ENCODE data around the gene DPEP1. TPM values are rescaled to one million over a fixed set of nuclear protein-coding genes. Genes with fewer than 3 reads are reported as not detected.

DPEP1 gene
- total RNA-seq, 1 experiment from 2014 or later = 13.6 TPM

GRCh38 chr16:89576153-89577054 is 37.0 kb upstream of the DPEP1 start:
- Mint-ChIP-seq H3K36me3 (no peaks in the 10 kb centered on the region; the same call in 1 of the 2 replicates), H3K9me3 (no peaks in the 10 kb centered on the region), H3K27ac (no peak overlapping the region), H3K4me3 (peak overlapping the region; percentile 56; the same call in 1 of the 2 replicates), H3K27me3 (ENCODE audit: low read depth) (peaks cover 10% of the 10 kb centered on the region), H3K4me1 (peaks cover 8% of the 10 kb centered on the region)
- peak; percentile 39 for DNase-seq (ENCODE audit: low spot score)
- no peak for ATAC-seq
- TF ChIP-seq ESRRA (CRISPR knock-in tag; IDR thresholded peaks at IDR 0.05; ENCODE audit: borderline replicate concordance) (peak; percentile 20; the same call in 1 of the 2 replicates), ELF4 (CRISPR knock-in tag; IDR thresholded peaks at IDR 0.05; ENCODE audit: low read depth) (no peak), USF1 (CRISPR knock-in tag; IDR thresholded peaks at IDR 0.05) (no peak), ETV6 (CRISPR knock-in tag; IDR thresholded peaks at IDR 0.05) (peak; percentile 14; the same call in 1 of the 2 replicates), NR3C1 (CRISPR knock-in tag; conservative IDR thresholded peaks at IDR 0.05; ENCODE audit: low read depth) (0 out of 2 replicates have a peak, but pooled peaks have one; percentile 29), MAX (CRISPR knock-in tag; IDR thresholded peaks at IDR 0.05) (peak; percentile 55; the same call in 1 of the 2 replicates), ZNF423 (CRISPR knock-in tag; IDR thresholded peaks at IDR 0.05) (peak; percentile 46; the same call in 1 of the 2 replicates), FOXP1 (CRISPR knock-in tag; IDR thresholded peaks at IDR 0.05; ENCODE audit: borderline replicate concordance) (peak; percentile 22; the same call in 1 of the 2 replicates), ZNF281 (CRISPR knock-in tag; IDR thresholded peaks at IDR 0.05) (no peak), FOXP4 (CRISPR knock-in tag; IDR thresholded peaks at IDR 0.05) (0 out of 2 replicates have a peak, but pooled peaks have one; percentile 22)
- CTCF ChIA-PET = interaction anchor here (0.6 to 2.6 kb wide), 11 partner anchors 11 to 991 kb away, joined by 3 to 16 read pairs (median 4); partner anchors contain the start of gene SPATA2L
- POLR2A ChIA-PET = interaction anchor here (1.1 to 1.4 kb wide), 2 partner anchors 11 to 65 kb away, joined by 3 to 6 read pairs; no protein-coding TSS in a partner anchor

DNA sequence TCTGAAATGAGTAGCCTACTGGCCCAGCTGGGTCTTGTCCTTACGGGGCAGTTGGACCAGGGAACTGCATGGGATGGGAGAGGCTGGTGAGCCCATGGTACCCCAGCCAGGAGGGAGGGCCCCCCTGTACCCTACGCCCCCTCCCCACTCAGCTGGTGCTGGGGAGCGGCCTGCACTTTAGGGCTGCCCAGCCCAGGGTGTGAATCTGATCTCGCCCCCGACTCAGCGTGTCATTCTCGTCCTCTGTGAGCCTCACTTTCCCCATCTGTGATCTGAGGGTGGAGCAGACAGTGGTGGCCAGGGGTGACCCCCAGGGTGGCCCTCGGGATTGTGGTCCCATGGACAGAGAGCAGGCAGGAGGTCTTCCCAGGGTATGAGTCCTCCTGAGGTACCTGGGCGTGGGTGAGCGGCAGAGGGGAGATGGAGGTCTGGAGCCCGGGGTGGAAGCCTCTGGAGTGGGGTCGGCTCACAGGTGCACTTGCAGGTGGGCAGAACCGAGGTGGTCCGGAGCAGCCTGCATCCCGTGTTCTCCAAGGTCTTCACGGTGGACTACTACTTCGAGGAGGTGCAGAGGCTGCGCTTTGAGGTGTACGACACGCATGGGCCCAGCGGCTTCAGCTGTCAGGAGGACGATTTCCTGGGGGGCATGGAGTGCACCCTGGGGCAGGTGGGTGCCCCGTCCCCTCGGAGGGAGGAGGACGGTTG is 36.2 kb upstream of the DPEP1 start:
- ATAC-seq = no peak
- no peak for DNase-seq (ENCODE audit: low spot score)
- Mint-ChIP-seq H3K27ac (no peak overlapping the region), H3K4me1 (peaks cover 8% of the 10 kb centered on the region), H3K36me3 (no peaks in the 10 kb centered on the region; the same call in 1 of the 2 replicates), H3K4me3 (peak overlapping the region; percentile 56), H3K9me3 (no peaks in the 10 kb centered on the region), H3K27me3 (ENCODE audit: low read depth) (peaks cover 10% of the 10 kb centered on the region)
- CTCF ChIA-PET = interaction anchor here (0.6 to 2.6 kb wide), 4 partner anchors 12 to 758 kb away, joined by 4 to 16 read pairs (median 4); partner anchors contain the start of gene SPATA2L
- POLR2A ChIA-PET = no interaction called here
- TF ChIP-seq FOXK1 (CRISPR knock-in tag; IDR thresholded peaks at IDR 0.05) (no peak), CBFB (CRISPR knock-in tag; IDR thresholded peaks at IDR 0.05; ENCODE audit: low read depth) (no peak), NR2C2 (CRISPR knock-in tag; IDR thresholded peaks at IDR 0.05) (no peak), ZNF138 (CRISPR knock-in tag; conservative IDR thresholded peaks at IDR 0.05) (no peak), ZBTB43 (CRISPR knock-in tag; IDR thresholded peaks at IDR 0.05) (no peak)
- TF ChIP-seq, protein P1, sequence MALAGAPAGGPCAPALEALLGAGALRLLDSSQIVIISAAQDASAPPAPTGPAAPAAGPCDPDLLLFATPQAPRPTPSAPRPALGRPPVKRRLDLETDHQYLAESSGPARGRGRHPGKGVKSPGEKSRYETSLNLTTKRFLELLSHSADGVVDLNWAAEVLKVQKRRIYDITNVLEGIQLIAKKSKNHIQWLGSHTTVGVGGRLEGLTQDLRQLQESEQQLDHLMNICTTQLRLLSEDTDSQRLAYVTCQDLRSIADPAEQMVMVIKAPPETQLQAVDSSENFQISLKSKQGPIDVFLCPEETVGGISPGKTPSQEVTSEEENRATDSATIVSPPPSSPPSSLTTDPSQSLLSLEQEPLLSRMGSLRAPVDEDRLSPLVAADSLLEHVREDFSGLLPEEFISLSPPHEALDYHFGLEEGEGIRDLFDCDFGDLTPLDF (CRISPR knock-in tag; IDR thresholded peaks at IDR 0.05) = no peak
- TF ChIP-seq, protein P2, sequence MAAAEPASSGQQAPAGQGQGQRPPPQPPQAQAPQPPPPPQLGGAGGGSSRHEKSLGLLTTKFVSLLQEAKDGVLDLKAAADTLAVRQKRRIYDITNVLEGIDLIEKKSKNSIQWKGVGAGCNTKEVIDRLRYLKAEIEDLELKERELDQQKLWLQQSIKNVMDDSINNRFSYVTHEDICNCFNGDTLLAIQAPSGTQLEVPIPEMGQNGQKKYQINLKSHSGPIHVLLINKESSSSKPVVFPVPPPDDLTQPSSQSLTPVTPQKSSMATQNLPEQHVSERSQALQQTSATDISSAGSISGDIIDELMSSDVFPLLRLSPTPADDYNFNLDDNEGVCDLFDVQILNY (CRISPR knock-in tag; IDR thresholded peaks at IDR 0.05) = no peak
- TF ChIP-seq, protein P3, sequence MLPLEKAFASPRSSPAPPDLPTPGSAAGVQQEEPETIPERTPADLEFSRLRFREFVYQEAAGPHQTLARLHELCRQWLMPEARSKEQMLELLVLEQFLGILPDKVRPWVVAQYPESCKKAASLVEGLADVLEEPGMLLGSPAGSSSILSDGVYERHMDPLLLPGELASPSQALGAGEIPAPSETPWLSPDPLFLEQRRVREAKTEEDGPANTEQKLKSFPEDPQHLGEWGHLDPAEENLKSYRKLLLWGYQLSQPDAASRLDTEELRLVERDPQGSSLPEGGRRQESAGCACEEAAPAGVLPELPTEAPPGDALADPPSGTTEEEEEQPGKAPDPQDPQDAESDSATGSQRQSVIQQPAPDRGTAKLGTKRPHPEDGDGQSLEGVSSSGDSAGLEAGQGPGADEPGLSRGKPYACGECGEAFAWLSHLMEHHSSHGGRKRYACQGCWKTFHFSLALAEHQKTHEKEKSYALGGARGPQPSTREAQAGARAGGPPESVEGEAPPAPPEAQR (CRISPR knock-in tag; IDR thresholded peaks at IDR 0.05) = no peak
- TF ChIP-seq, protein P4, sequence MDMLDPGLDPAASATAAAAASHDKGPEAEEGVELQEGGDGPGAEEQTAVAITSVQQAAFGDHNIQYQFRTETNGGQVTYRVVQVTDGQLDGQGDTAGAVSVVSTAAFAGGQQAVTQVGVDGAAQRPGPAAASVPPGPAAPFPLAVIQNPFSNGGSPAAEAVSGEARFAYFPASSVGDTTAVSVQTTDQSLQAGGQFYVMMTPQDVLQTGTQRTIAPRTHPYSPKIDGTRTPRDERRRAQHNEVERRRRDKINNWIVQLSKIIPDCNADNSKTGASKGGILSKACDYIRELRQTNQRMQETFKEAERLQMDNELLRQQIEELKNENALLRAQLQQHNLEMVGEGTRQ (CRISPR knock-in tag; IDR thresholded peaks at IDR 0.05) = no peak

All from WTC11 (cell line).